NCI-H128 (cell line): ENCODE data around the gene PRKCH.

ENCODE experiments used
- DNase-seq: peaks from one replicate; lab custom pipeline; 2025; ENCODE audit not compliant: unreplicated experiment; lab: John Stamatoyannopoulos, UW

PRKCH gene

DNA sequence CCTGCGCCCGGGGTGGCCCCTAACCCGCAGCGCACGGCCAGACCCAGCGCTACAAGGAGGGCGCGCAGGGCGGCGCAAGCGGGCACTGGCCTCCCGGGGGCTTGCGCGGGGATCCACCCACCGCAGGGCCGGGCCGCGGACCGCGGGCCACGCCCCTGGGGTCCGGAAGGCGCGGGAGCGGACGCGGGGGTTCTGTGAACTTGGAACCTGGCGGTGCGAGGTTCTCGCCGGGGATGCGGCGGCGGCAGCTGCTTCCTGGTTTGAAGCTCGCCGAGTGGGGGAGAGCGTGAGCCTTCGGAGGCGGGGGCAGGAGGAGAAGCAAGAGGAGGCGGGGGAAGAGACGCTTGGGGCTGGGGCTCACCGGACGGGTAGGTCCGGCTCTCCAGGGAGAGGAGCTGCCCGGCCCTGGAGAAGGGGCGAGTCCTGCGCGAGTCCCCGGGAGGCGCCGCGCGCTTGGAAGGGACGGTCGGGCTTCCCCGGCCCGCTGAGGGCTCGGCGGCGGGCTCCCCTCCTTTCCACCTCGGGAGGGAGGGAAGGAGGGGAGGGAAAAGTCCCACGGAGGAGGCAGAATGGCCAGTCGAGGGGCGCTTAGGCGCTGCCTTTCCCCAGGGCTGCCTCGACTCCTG lies at the start of gene PRKCH:
Gene PRKCH, plus strand, starts transcription at position 195 of the 626 bp plus-strand sequence. CDS start 523 bp downstream, outside the sequence.
- peak; percentile 27 for DNase-seq

DNA sequence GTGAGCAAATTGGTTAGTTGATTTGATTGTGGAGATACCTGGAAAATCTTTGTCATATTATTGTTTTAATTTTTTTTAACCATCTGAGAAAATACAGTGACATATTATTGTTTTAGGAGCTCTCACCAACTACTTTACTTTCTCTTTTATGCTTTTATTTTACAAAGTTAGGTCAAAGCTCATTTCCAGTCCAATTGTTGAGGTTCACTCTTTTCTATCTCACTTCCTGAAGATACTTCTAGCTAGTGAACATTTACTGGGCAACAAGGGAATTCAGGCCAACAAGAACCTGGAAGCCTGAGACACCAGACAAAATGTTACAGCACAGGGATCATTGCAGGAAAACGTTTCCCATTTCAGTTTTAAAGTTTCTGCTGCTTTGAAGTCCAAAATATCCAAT lies 44.1 kb upstream of the PRKCH start:
- DNase-seq = no peak

DNA sequence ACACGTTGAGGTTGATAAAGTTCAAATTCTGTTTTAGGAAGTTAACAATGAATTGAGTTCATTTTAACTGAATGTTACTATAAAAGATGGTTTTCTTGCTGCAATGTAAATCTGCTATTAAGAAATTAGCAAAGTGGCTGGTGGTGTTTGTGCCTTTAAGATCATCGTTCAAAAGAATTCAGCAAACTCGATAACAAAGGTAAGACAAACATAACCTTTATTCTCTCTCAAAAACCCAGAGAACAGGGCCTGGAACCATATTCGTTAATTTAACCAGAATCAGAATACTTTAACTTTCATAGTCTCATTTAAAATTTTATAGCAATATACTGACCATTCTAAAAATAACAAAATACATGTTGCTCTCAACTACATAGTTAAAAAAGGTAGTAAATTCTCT lies 43.6 kb upstream of the PRKCH start:
- no peak for DNase-seq

DNA sequence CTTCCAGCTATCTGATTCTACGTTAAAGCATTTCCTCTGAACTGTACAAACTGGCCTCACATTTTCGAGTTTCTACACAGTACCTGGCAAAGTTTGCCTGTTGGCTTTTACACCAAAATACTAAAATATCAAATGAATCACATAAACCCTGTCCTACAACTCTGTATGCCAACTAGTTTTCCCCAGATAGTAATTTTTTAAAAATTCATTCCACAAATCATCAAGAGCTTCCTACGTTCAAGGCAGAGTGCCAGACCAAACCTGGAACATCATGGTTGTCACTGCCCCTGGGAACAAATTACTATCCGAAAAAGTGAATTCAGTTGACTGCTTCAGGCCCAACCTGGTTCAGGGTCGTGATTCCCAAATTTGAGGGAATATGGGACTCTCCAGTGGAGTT lies 42.3 kb upstream of the PRKCH start:
- no peak for DNase-seq

DNA sequence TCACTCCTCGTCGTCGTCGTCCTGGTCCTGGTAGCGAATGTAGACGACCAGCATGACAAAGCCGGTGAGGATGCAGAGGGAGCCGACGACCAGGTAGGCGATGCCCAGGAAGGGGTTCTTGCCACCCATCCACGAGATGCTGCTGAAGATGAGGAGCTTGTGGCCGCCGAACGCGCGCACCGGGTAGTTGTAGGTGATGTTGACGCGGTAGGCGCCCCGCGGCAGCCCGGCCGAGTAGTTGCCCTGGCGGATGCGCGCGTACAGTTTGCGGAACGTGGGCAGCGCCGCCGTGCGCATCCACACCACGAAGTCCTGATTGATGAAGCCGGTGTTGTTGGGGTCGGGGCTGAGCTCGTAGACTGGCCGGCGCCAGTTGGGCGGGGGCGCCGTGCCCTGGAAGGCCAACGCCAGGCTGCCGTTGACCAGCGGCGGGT lies 41.3 kb upstream of the PRKCH start:
- DNase-seq = no peak

- DNase-seq = no peak
These were observed 40.7 kb upstream of the PRKCH start for GRCh38 chr14:61280526-61281185.

GRCh38 chr14:61281186-61281947 lies 40.0 kb upstream of the PRKCH start, which contains the start of gene TMEM30B:
TMEM30B (minus strand) TSS chr14:61281338; CDS start chr14:61281147, 191 bp downstream.
- DNase-seq = peak; percentile 45

- DNase-seq = no peak
These were observed 39.5 kb upstream of the PRKCH start for GRCh38 chr14:61281948-61282275.

- no peak for DNase-seq
These were observed 38.6 kb upstream of the PRKCH start for GRCh38 chr14:61282746-61283145.

DNA sequence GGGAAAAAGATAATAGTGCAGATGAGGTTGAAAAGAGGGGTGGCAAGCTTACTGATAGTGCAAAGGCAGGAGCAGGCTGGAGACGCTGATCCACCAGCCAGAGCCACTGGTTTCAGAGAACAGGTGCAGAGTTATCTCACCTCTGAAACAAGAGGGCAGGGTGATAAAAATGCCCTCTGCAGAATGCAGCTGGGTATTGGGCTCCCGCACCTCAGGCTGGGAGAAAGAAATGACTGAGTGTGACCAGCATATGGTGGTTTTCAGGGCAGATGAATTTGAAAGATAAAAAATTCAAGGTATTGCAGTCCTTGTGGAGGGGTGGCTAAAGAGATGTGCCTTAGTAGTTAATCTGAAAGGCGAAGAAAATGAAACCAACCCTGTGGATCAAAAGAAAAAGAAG lies 37.4 kb upstream of the PRKCH start:
- no peak for DNase-seq

DNA sequence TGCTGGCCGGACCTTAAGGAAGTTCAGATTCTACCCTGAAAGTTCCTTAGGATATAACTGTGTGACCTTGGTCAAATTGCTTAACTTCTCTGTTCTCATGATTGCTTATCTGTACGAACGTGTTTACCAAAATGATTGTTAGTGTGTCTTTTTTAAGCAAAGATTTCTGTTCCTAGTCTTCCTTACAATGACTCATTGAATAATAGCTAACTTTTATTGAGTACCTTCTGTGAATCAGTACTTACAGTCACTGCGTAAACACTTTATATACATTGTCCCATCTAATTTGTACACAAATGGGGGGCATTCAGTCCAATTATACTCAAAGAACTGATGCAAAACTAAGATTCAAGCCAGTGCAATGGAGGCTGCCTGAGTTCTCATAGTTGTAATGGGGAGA lies 36.0 kb upstream of the PRKCH start:
- no peak for DNase-seq

- DNase-seq = no peak
These were observed 34.2 kb upstream of the PRKCH start for GRCh38 chr14:61287196-61287595.

- no peak for DNase-seq
These were observed 33.2 kb upstream of the PRKCH start for GRCh38 chr14:61288228-61288627.

DNA sequence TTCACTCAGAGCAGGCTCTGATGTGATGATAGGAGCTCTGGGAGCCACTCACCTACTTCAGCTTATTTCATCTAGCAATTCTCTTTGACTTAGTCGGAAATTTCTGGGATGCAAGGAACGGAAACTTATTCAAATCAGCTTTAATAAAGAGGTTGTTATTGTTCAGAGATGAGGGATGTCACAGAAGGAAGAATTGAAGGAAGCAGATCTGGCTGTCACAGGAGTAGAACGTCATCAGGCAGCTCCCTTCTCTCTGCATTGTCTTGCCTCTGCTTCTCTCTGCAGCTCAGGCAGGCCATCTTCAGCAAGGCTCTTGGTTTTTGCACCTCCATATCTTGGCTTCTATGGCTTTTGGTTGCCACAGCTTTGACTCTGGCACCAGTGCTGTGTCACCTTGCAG lies 32.7 kb upstream of the PRKCH start:
- DNase-seq = no peak

DNA sequence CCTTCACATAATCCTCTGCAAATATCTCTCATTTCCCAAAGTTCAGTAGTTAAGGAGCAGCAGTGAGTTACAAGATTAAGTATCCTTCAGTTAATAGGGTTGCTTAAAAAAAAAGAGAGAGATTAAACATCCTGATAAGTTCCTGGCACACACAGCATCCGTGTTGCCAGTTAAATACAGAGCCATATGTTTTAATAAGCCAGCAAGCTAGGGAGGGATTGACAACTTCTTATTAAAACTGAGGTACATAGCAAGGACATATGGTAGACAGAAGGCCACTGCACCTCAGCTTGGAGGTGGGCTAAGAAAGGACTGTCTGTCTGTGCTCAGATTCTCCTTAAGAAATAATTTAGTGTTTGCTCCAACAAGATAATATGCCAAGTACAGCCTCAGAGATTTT lies 30.7 kb upstream of the PRKCH start:
- no peak for DNase-seq

GRCh38 chr14:61296151-61296550 lies 25.2 kb upstream of the PRKCH start:
- no peak for DNase-seq

DNA sequence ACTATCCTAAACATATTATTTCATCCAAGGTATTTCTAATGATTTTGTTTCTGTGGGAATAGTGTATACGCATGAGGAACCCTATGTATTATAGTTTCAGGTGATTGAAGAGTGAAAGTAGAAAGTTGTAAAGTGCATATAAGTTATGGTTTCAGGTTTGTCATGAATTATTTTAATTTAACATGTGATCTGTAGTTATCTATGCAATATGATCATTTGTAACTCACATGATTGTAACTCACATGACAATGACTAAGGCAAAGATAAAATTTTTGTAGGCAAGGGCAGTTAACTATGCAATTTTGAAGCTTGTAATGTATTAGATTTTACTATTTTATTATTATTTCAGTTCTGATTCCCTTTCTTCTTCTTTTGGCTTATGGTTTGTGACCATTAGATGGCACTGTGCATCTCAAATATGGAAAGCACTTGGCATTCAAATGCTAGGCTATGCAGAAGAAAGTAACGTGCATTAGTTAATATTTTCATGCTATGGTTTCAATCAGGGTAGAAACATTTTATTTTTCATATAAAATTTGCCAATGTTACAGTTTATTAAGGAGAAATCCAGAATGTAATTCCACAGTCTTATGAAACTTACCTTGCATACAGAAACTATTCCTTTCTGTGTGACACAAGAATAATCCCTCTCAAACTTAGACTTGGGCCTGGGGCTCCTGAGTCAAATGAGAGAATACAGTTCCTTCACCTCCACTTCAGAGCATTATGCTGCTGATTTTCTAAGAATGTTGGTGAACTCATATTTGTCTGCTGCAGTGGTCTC lies 24.5 kb upstream of the PRKCH start:
- peak; percentile 17 for DNase-seq

DNA sequence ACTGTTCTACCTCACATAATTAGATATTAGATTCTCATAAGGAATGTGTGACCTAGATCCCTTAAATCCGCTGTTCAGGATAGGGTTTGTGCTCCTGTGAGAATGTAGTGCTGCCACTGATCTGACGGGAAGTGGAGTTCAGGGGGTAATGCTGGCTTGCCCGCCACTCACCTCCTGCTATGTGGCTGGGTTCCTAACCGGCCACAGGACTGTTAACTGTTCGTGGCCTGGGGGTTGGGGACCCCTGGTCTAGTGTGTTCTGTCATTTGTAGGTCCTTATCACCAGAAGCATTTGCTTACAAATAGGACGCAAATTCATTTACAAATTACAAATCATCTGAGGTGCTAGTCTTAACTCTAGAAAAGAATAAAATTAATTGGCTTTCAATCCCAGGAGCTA lies 23.8 kb upstream of the PRKCH start:
- no peak for DNase-seq

- DNase-seq = no peak
These were observed 22.6 kb upstream of the PRKCH start for GRCh38 chr14:61298824-61299223.

DNA sequence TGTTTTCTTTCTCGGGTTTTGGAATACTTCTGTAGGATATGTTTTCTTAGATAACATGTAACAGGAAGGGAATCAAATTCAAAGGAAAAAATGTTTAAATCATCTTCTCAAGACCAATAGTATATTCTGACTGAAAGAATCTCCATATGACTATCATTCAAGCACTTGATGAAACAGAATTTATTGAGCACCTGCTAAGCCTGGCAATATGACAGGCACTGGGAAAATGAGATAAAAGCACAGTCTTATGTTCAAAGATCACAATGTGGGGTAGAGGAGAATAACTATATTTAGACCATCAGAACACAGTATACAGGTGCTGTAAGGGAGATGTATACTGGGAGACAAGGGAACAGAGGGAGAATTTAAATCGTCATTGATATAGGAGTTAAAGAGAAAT lies 21.2 kb upstream of the PRKCH start:
- no peak for DNase-seq

GRCh38 chr14:61300754-61301153 lies 20.6 kb upstream of the PRKCH start:
- DNase-seq = no peak
